ENCODE data around the gene GRB7.

DNA sequence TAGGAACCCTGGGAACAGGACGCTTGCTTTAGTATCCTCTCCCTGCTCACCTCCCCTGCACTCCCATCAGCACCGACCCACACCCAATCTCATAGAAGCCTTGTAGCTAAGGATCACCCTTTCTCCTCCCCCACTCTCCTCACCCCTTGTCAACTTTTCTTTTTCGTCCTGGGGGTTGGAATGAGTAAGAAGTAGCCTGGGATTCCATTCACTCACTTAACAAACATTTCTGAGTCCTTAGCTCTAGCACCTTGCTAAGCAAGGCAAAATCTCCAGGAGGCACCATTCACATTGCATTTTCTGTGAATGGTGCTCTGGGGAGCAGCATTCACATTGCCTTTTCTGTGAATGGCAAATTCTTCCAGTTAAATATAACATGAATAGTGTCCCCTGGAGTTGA lies 48.8 kb upstream of the GRB7 start:
- TF ChIP-seq CTCF (IDR thresholded peaks at IDR 0.05 in 4 of 5, conservative IDR thresholded peaks at IDR 0.05 in 1 of 5): no peak
- TF ChIP-seq POLR2A (IDR thresholded peaks at IDR 0.05): no peak
